HG03064 (cell line): ENCODE data around the gene STK39.
"Not testable (repeated sequence)": the region's sequence is repeated elsewhere in the genome, so short reads cannot be mapped to it uniquely, and the experiment has no call there.

ENCODE experiments used
- ATAC-seq: cut with Tn5 transposase; IDR thresholded peaks from one replicate; pipeline ENCODE4 v1.9.1; 2021; ENCODE audit warnings: low read depth; ENCODE audit not compliant: unreplicated experiment

The STK39 gene

GRCh38 chr2:168143813-168144212 is 103.6 kb downstream of the STK39 start:
- ATAC-seq: no peak

DNA sequence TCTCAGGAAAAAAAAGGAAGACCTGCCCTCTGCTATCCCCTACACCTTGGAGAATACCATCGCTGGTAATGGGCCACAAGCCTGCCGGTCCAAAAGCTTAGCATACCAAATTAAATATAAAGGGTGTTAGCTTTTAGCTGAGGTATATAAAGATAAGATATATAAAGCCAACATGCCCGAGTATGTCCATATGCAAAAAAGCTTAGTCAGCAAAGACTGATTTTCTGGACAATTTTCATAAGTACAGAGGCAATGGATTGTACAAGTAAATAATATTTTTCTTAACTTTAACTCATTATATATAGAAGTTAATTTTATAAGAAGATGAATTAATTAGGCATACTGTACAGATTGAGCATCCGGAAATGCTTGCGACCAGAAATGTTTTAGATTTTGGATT is 106.5 kb downstream of the STK39 start:
- ATAC-seq: no peak

DNA sequence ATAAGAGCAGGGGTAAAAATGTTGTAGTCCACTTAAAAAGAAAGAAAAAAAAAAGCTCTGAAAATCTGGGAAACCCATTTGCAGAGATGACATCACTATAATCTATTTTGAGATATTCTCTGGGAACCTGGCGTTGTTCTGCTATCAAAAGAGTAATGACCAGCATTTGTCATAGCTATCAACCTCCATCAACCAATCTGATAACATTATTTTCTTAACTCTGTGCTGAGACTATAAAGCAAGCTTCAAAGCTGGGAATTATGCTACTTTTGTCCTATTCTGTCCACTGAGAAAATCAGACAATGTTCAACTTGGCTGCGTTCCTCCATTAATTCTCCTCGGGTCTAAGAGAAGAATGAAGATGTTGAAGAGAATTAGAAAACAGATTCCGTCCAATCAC is 107.5 kb downstream of the STK39 start:
- no peak for ATAC-seq

GRCh38 chr2:168138901-168139300 is 108.5 kb downstream of the STK39 start:
- no peak for ATAC-seq

DNA sequence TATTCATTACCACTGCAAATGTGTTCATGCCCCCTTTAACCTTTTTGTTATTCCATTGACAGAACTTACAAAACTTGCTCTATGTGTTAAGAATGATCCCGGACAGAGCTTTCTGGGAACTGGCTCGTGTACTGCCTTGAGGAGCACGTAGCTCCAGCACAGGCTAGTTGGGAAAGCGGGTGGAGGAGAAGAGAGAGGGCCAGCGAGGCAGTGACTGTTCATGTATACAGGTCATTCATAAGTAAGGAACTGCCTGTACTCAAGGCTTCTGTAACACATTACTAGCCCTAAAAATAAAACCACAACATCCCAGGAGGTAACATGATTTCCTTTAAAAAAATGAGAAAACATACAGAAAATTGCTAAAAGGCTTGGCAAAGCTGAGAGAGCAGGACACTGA is 109.0 kb downstream of the STK39 start:
- ATAC-seq: no peak

GRCh38 chr2:168137510-168138180 is 109.8 kb downstream of the STK39 start:
- no peak for ATAC-seq

- no peak for ATAC-seq
These were observed 110.9 kb downstream of the STK39 start for GRCh38 chr2:168136392-168136977.

DNA sequence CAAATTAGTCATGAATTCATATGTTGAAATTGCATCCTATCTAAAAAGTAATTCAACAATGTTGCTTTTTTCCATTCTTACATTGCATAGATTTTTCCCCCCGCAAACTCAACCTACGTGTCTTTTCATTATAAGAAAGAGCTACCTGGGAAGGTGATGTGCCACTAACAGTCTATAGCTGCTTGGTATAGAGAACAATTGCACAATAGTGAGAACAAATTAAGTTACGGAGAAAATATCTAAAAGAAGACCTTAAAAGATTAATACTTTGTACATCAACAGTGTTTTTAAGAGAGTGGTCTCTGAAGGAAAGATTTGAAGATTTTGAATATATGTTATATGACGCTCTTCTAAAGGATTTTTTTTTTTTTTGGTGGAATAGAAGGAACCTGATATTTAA is 111.8 kb downstream of the STK39 start:
- no peak for ATAC-seq

DNA sequence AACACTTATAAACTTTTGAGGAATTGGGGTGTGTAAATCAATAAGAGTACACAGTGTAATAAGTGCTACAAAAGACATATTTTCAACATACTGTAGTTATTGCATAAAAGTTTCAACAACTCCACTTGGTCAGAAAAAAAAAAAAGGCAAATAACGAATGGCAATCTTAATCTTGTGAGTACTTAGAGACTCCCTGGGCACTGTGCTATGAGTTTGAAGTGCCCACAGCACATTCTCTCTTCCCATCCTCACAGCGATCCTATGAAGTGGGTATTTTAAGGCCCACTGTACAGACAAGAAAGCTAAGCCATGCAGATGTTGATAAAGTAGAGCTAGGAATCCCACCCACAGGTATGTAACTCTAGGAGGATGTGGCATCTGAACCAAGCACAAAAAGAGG is 112.3 kb downstream of the STK39 start:
- no peak for ATAC-seq

- ATAC-seq: no peak
These were observed 112.9 kb downstream of the STK39 start for GRCh38 chr2:168134485-168134884.

- ATAC-seq: no peak
These were observed 115.0 kb downstream of the STK39 start for GRCh38 chr2:168132389-168132788.

GRCh38 chr2:168130346-168130745 is 117.0 kb downstream of the STK39 start:
- no peak for ATAC-seq

DNA sequence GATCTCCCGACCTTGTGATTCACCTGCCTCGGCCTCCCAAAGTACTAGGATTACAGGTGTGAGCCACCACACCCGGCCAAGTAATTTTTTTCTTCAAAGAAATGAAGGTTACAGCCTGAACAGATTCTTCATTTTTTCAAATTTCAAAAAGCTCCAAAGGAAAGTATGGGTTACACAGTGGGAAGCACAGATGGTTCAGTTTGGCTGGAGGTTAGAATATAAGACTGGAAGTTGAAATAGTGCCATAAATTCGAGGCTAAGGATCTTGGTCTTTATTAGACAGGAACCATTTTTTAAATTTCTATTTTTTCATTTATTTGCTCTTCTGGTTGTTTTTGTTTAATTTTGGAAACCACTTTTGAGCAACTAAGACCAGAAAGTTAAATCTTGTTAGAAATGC is 120.0 kb downstream of the STK39 start:
- no peak for ATAC-seq

DNA sequence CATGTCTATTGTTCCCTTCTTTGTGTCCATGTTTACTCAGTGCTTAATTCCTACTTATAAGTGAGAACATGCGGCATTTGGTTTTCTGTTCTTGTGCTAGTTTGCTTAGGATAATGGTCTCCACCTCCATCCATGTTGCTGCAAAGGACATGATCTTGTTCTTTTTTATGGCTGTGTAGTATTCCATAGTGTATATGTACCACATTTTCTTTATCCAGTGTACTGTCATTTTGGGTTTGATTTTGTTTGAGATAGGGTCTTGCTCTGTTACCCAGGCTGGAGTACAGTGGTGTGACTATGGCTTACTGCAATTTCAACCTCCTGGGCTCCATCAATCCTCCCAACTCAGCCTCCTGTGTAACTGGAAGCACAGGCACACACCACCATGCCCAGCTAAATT is 125.2 kb downstream of the STK39 start:
- ATAC-seq: not testable (repeated sequence)

- ATAC-seq: no peak
These were observed 126.7 kb downstream of the STK39 start for GRCh38 chr2:168120730-168121129.

- ATAC-seq: no peak
These were observed 127.1 kb downstream of the STK39 start for GRCh38 chr2:168120310-168120709.

DNA sequence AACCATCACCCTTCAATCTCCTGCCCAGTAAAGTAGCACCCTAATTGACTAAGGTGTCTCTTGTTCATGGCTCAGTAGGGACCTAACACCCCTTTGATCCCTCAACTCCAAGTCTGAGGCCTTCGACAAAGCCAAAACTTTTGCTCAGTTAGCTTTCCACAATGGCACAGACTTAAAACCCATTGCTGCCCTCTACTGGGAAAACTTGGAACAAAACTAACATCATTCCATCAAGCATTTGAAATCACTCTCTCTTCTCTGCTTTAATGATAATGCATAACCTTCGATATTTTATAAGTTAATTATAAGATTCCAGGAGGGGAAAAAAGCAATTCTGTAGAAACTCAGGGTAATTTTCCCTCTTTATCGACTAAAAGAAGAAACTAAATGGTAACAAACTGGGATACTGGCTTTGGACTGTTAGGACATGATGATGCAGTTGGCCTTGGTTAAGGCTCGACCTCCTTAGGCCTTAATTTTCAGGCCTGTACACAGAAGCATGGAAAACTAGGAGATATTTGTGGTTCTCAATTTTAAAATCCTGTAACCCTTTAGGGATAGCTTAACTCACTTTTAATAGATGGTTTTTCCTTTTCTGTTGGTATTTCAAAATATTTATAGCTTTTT is 127.8 kb downstream of the STK39 start:
- ATAC-seq: no peak

DNA sequence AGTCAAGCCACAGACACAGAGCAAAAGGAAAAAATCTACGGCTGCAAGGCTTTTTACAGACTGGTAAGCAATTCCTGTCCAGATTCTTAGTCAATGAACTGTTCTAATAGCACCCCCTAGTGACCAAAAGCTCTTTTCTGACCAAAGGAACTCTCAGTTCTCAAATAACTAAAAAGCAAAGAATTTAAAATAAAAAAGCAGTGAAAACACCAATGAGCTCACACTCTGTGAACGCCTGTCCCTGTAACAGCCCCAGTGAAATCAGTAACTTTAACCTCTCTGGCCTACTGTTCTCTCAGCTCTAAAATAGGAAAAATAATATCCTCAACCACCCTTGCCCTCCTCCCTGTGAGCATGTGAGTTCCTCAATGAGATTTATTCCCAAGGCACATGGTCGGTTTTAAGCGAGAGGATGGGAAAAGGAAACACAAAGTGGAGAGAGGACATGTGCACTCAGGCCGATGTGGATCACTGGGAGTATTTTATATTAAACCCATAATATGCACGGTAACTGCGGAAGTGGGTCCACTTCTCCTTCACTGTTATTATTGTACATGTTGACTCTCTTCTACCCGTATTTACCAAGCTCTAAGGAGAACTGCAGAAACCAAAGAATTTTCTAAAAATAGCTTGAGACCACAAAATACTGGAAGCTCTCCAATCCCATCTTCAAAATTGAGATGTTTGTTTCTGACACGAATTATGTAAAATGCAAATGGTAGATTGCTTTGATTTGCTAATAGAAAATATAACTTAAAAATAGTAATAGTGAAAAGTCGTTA is 128.5 kb downstream of the STK39 start:
- no peak for ATAC-seq

DNA sequence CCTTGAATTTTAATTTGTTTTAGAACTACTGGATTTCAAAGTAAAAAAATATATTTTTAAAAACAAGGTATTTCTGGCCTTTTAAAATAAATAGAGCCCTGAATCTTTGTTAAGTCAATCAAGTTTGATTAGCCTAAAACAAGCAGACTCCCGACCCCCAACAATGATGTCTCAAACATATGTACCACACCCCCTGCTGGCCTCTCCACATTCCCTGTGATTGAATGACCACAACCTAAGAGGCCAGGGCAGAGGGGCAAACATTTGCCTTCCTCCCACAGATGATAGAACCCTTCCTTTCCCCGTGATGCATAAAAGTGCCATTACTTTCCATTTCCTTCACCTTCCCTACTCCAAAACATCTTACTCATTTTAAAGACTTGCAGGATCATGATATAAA is 130.9 kb downstream of the STK39 start:
- ATAC-seq: no peak

DNA sequence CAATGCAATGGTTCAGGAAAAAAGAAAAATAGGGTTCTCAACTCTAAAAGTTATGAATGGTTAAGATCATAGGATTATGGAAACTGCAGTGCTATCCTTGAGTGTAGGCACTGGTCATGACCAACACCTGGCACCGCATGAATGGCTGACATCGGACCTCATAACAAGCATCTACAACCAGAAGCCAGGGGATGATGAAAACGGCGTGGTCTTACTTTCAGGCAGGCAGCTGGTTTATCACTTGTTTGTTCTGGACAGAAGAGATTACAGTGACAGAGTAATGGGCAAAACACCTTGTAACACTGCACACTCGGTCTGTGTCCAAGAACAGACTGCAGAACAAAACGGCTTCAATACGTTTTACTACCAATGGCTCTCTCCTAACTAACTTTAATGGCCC is 132.8 kb downstream of the STK39 start:
- no peak for ATAC-seq

DNA sequence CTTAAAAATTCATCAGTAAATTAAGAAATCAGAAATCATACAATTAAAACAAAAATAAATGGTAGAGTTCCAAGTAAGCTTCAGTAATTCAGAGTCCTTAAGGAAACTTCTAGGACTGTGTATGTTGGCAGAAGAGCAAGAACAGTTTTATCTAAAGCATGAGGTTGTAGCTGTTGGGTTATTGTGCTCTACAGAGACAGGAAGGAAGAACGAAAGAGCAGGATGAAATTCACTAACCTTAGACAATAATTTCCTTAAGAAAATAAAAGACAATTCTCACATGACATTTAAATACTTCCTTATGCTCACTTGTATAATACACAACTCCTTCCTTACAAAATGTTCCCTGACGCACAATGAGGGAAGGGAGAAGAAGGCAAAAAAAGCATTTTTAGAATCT is 133.4 kb downstream of the STK39 start:
- no peak for ATAC-seq
